Epithelial cell of proximal tubule (primary cell): ENCODE data around the gene BMPER. TPM values are rescaled to one million over a fixed set of nuclear protein-coding genes. Genes with fewer than 3 reads are reported as not detected.

Experiments used
- DNase-seq: peaks from one replicate; pipeline ENCODE4 v3.0.0-alpha.2; 2011; ENCODE audit warnings: low read depth
- H3K4me3 ChIP-seq: 2 replicates; pipeline ENCODE4 v1.5.1; 2011; ENCODE audit warnings: low read depth, mild to moderate bottlenecking, low read length
- CTCF ChIP-seq: conservative IDR thresholded peaks from 2 replicates; pipeline ENCODE4 v1.5.1; 2012; ENCODE audit warnings: low read depth, mild to moderate bottlenecking, low read length
- total RNA-seq: library from RNA; depleted of rRNA; stranded (reverse); fragments of >200 nt; gene quantifications from 2 replicates; pipeline ENCODE4 v1.2.3, GENCODE V29; 2015

Gene BMPER
- total RNA-seq, 1 donor from 2014 or later: 0.29 TPM

GRCh38 chr7:34153656-34154270 is 248.4 kb downstream of the BMPER start:
- no peak for DNase-seq
- no peak overlapping the region for H3K4me3 ChIP-seq
- no peak for TF ChIP-seq CTCF

GRCh38 chr7:34155220-34155908 is 250.0 kb downstream of the BMPER start:
- peak; percentile 27 for DNase-seq
- H3K4me3 ChIP-seq: no peak overlapping the region
- no peak for TF ChIP-seq CTCF

DNA sequence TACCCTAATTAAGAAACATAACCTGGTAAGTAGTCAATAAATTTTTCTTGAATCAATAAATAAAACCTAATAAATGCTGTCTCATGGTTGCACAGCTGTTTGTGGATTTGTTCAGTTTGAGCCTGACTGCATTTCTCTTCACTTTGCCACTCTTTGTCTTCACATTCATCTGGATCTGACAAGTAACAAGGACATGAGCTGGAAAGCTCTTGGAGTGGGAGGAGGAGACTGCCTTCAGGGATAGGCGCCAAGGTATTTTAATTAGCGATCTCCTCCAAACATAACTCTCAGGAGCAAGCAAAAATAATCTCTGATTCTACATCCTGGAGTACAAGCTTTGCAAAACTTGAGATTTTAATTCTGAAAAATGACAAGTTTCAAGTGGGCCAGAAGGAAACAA is 251.0 kb downstream of the BMPER start:
- no peak for TF ChIP-seq CTCF
- no peak for DNase-seq
- H3K4me3 ChIP-seq: no peak overlapping the region

DNA sequence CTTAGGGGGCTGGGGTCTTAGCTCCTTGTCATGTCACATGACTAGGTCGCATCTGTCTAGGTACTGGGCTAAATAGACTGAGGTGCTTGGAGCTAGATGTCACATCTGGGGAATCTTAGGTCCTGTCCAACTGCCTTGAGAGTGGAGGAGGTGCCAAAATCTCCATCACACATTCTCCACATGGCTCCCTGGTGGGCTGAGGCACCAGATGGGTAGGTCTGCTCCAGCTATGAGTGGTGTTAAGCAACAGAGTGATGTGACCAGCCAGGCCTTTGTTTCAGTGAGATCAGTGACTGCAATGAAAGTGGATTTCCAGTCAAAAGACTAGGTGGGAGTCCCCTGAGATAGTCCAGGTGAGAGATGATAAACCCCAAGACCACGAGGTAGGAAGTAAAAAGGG is 251.8 kb downstream of the BMPER start:
- no peak for TF ChIP-seq CTCF
- H3K4me3 ChIP-seq: no peak overlapping the region
- no peak for DNase-seq

- H3K4me3 ChIP-seq: no peak overlapping the region
- peak; percentile 19 for TF ChIP-seq CTCF
- no peak for DNase-seq
Observed at GRCh38 chr7:34158368-34159153, 253.2 kb downstream of the BMPER start.

DNA sequence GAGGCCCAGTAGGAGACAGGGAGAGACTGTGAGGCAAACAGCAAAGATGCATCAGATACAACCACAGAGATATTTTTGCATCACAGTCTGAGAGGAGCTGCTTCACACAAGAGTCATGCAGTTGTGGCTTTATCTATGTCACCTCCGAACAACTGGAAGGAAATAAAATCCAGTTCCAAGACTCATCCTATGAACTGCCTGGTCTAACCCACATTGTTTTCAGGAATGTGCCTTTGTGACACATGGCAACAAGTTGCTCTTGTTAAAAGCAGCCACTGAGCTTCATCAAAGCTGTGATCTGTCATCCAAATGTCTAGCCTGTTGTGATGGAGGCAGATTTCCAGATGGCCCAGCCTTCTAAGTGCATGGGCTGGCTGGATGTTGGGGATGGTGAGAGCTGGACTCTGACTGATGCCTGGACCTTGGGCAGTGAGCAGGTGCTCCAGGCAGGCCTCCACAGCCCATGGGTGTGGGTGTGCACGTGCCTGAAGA is 255.0 kb downstream of the BMPER start:
- DNase-seq: no peak
- TF ChIP-seq CTCF: no peak
- H3K4me3 ChIP-seq: no peak overlapping the region
